Measurements from ENCODE around the gene LBP. TPM values are rescaled to one million over a fixed set of nuclear protein-coding genes. Genes with fewer than 3 reads are reported as not detected.

LBP gene
- total and polyA plus RNA-seq, 2 donors (not counting 3 experiments of a cell fraction or from before 2014, with no cell fraction given): 0.03 TPM; not detected in 1

- H3K9me3 ChIP-seq (replicated peaks; ENCODE audit: control insufficient read depth, insufficient read depth, low read length): no peaks in the 10 kb centered on the region
- H4K20me1 ChIP-seq (replicated peaks; ENCODE audit: control insufficient read depth, extremely low read depth, insufficient read depth, low read length): no peaks in the 10 kb centered on the region
- no peak for DNase-seq (ENCODE audit: low read depth, low spot score)
- CTCF ChIA-PET: interaction anchor here (5.8 kb wide), 1 partner anchor 17 kb away, joined by 27 read pairs; no protein-coding TSS in a partner anchor
- intact Hi-C loops (cut with micrococcal nuclease): no loop called here
- H3K27ac ChIP-seq (ENCODE audit: insufficient read depth, low read depth, low read length): no peak overlapping the region
- H2AFZ ChIP-seq (ENCODE audit: low read depth, low read length): no peak overlapping the region
- H3K4me1 ChIP-seq (ENCODE audit: control insufficient read depth, extremely low read depth, insufficient read depth, low read length): no peaks in the 10 kb centered on the region
- H3K9me1 ChIP-seq (replicated peaks; ENCODE audit: control insufficient read depth, extremely low read depth, insufficient read depth, low read length): no peaks in the 10 kb centered on the region
- no peaks in the 10 kb centered on the region for H3K36me3 ChIP-seq (ENCODE audit: control insufficient read depth in 2 of 2, extremely low read depth in 1 of 2, insufficient read depth in 2 of 2, low read length in 2 of 2)
- dilution Hi-C loops (cut with MboI; ENCODE audit: extremely low pct_ligation_motif_present, low sequenced_read_pairs): no loop called here
- no peak for FAIRE-seq
- TF ChIP-seq JUN (IDR thresholded peaks at IDR 0.05; ENCODE audit: borderline replicate concordance, insufficient read depth, insufficient read length, low read depth) (no peak), GATA2 (IDR thresholded peaks at IDR 0.05; ENCODE audit: insufficient read depth, insufficient read length, low read depth, low read length) (no peak)
- H3K4me2 ChIP-seq (ENCODE audit: insufficient read depth, low read length): no peak overlapping the region
- BruUV-seq (replicated peaks): no TSS peak
- no peak overlapping the region for H3K9ac ChIP-seq (replicated peaks; ENCODE audit: extremely low read depth, insufficient read depth, low read length)
- H3K27me3 ChIP-seq (ENCODE audit: control insufficient read depth in 2 of 2, insufficient read depth in 2 of 2, low read length in 2 of 2): peaks cover 14 to 17% of the 10 kb centered on the region in 2 experiments
- no peak overlapping the region for H3K4me3 ChIP-seq (replicated peaks in 1 of 3; ENCODE audit: insufficient read depth in 1 of 3, low read depth in 1 of 3, low read length in 3 of 3)
- POLR2A ChIA-PET: no interaction called here
- H3K79me2 ChIP-seq (ENCODE audit: control insufficient read depth, insufficient read depth, low read length): no peaks in the 10 kb centered on the region
These were observed 26.5 kb downstream of the LBP start for GRCh38 chr20:38372806-38373205.

- dilution Hi-C loops (cut with MboI; ENCODE audit: extremely low pct_ligation_motif_present, low sequenced_read_pairs) (no loop called here), intact Hi-C loops (cut with micrococcal nuclease) (no loop called here)
- BruUV-seq (replicated peaks): no TSS peak
- Histone ChIP-seq H3K9me3 (replicated peaks; ENCODE audit: control insufficient read depth, insufficient read depth, low read length) (no peaks in the 10 kb centered on the region), H3K9ac (replicated peaks; ENCODE audit: extremely low read depth, insufficient read depth, low read length) (no peak overlapping the region), H3K36me3 (ENCODE audit: control insufficient read depth in 2 of 2, extremely low read depth in 1 of 2, insufficient read depth in 2 of 2, low read length in 2 of 2) (no peaks in the 10 kb centered on the region), H3K27ac (ENCODE audit: insufficient read depth, low read depth, low read length) (no peak overlapping the region), H3K4me3 (replicated peaks in 1 of 3; ENCODE audit: insufficient read depth in 1 of 3, low read depth in 1 of 3, low read length in 3 of 3) (no peak overlapping the region), H2AFZ (ENCODE audit: low read depth, low read length) (no peak overlapping the region), H3K79me2 (ENCODE audit: control insufficient read depth, insufficient read depth, low read length) (no peaks in the 10 kb centered on the region), H3K9me1 (replicated peaks; ENCODE audit: control insufficient read depth, extremely low read depth, insufficient read depth, low read length) (no peaks in the 10 kb centered on the region), H3K27me3 (ENCODE audit: control insufficient read depth in 2 of 2, insufficient read depth in 2 of 2, low read length in 2 of 2) (peaks cover 14 to 17% of the 10 kb centered on the region in 2 experiments), H3K4me2 (ENCODE audit: insufficient read depth, low read length) (no peak overlapping the region), H4K20me1 (replicated peaks; ENCODE audit: control insufficient read depth, extremely low read depth, insufficient read depth, low read length) (no peaks in the 10 kb centered on the region), H3K4me1 (ENCODE audit: control insufficient read depth, extremely low read depth, insufficient read depth, low read length) (no peaks in the 10 kb centered on the region)
- ChIA-PET POLR2A (no interaction called here), CTCF (interaction anchor here (5.8 kb wide), 1 partner anchor 17 kb away, joined by 27 read pairs; no protein-coding TSS in a partner anchor)
- DNase-seq (ENCODE audit: low read depth, low spot score) (peak; percentile 36), FAIRE-seq (no peak)
- TF ChIP-seq CTCF (IDR thresholded peaks at IDR 0.05; ENCODE audit: extremely low read depth in 1 of 2, insufficient read depth in 1 of 2, low read depth in 1 of 2, low read length in 2 of 2): no peak
- TF ChIP-seq POLR2A (IDR thresholded peaks at IDR 0.05; ENCODE audit: low read depth, low read length): no peak
- no peak for TF ChIP-seq MYC (IDR thresholded peaks at IDR 0.05; ENCODE audit: low read depth, low read length)
- TF ChIP-seq MAX (IDR thresholded peaks at IDR 0.05; ENCODE audit: insufficient read depth, insufficient read length): no peak
- TF ChIP-seq EZH2 (IDR thresholded peaks at IDR 0.05; ENCODE audit: borderline replicate concordance, low read depth, low read length, severe bottlenecking): no peak
- TF ChIP-seq GATA2 (IDR thresholded peaks at IDR 0.05; ENCODE audit: insufficient read depth, insufficient read length, low read depth, low read length): no peak
- TF ChIP-seq POLR2AphosphoS5 (IDR thresholded peaks at IDR 0.05; ENCODE audit: insufficient read depth, low read depth, low read length): no peak
- no peak for TF ChIP-seq FOS (IDR thresholded peaks at IDR 0.05; ENCODE audit: borderline replicate concordance, insufficient read depth, low read length)
- no peak for TF ChIP-seq JUN (IDR thresholded peaks at IDR 0.05; ENCODE audit: borderline replicate concordance, insufficient read depth, insufficient read length, low read depth)
These were observed 27.1 kb downstream of the LBP start for GRCh38 chr20:38373231-38373867.

Data from endothelial cell of umbilical vein (primary cell).